HG03521 (cell line): ENCODE data around the gene PP2D1.
"Not testable (repeated sequence)": the region's sequence is repeated elsewhere in the genome, so short reads cannot be mapped to it uniquely, and the experiment has no call there.

Source experiments
- ATAC-seq: cut with Tn5 transposase; IDR thresholded peaks from one replicate; pipeline ENCODE4 v1.9.1; 2021; ENCODE audit warnings: mild to moderate bottlenecking, moderate library complexity; ENCODE audit not compliant: unreplicated experiment

The PP2D1 gene, protein sequence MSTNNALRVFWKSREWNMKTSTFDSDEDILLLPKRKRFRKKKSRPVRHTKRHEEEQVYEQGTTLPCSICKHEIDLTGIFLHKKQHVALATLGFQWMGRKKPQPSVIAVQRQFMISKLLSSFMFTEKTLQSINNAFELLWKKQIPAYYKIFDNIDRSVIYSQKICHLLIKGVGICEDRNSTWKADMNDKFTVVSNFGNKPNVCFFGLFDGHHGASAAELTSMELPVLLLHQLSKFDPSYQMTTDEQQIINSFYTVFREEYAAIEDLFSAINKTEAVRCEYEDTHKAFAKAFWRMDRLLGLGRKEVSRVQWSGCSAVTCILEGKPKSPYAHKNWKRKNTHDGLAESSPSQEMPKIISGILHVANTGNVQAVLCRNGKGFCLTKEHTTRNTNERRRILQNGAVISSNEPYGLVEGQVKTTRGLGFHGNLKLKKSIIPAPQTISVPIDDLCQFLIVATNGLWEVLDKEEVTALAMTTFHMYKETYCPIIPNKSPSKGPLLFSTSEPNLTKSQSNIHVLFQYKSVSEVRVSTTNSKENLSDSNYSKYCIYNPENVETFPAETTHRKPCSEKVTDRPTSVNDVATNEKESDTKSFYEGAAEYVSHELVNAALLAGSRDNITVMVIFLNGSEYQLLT

DNA sequence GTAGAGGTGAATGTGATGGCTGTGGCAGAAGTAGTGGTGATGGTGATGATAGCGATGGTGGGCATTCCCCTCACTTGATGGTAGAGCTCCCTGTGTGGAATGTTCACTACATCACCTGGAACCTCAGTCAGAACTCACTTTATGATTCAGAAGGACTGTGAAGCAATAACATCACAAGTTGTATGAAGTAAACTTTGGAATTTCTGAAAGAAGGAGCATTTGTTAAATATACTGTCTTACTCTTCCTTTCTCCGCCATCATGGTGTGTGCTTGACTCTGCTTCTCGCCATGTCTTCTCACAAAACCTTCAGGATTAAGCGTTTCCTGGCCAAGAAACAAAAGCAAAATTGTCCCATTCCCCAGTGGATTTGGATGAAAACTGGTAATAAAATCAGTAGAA, at the start of gene PP2D1:
PP2D1 (minus strand) TSS at position 101 of the 400 bp plus-strand sequence. CDS start 192 bp downstream, outside the sequence.
- no peak for ATAC-seq

DNA sequence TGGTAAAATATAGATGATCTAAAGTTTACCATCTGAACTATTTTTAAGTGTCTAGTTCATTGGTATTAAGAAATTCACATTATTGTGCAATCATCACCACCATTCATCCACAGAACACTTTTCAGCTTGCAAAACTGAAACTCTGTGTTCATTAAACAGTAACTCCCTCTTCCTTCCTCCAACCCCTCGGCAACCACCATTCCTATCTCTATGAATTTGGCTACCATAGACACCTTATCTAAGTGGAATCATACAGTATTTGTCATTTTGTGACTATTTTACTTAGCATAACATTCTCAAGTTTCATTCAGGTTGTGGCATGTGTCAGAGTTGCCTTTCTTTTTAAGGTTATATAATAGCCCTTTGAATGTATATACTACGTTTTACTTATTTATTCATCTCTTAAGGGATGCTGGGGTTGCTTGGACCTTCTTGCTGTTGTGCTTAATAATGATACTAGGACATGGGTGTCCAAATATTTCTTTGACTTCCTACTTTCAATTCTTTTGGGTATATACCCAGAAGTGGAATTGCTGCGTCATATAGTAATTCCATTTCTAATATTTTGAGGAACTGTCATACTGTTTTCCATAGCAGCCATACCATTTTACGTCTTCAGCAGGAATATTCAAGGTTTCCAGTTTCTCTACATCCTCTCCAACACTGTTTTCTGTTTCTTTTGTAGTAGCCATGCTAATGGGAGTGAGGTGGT, 49.1 kb upstream of the PP2D1 start:
- peak; percentile 50 for ATAC-seq

DNA sequence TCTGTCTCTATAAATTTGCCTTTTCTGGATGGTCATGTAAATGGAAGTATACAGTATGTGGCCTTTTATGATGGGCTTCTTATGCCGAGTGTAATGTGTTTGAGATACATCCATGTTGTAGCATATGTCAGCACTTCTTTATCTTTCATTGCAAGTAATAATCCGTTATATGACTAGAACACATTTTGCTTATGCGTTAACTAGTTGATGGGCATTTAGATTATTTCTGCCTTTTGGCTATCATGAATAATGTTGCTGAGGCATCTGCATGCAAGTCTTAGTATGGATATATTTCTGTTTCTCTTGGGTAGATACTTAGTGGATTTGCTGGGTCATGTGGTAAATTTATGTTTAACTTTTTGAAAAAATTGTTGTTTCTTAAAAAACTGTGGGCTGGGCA, 47.9 kb upstream of the PP2D1 start:
- ATAC-seq: no peak

DNA sequence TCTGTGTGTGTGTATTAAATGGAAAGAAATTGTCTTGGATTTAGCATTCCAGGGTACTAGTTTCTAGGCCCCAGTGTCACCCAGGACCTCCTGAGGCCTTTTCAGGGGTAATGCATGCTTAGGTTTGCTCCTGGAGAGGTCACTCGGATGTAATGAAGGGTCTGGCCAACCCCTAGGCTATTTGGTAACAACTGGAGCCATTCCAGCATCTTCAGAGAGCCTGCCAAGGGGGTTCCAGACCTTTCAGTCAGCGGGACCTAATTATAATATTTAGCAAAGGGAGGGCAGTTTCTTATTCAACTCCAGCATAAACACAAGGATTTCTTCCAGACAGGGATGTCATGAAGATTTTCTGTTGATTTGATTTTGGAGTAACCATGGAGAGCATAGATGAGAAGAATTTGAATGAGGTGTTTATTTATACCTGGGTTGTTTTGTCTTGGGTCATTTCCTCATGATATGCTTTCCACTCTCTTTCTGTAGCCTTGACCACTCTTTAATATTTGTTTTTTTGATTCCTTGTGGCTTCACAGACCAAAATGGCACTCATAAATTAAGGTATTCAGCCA, 45.6 kb upstream of the PP2D1 start:
- no peak for ATAC-seq

DNA sequence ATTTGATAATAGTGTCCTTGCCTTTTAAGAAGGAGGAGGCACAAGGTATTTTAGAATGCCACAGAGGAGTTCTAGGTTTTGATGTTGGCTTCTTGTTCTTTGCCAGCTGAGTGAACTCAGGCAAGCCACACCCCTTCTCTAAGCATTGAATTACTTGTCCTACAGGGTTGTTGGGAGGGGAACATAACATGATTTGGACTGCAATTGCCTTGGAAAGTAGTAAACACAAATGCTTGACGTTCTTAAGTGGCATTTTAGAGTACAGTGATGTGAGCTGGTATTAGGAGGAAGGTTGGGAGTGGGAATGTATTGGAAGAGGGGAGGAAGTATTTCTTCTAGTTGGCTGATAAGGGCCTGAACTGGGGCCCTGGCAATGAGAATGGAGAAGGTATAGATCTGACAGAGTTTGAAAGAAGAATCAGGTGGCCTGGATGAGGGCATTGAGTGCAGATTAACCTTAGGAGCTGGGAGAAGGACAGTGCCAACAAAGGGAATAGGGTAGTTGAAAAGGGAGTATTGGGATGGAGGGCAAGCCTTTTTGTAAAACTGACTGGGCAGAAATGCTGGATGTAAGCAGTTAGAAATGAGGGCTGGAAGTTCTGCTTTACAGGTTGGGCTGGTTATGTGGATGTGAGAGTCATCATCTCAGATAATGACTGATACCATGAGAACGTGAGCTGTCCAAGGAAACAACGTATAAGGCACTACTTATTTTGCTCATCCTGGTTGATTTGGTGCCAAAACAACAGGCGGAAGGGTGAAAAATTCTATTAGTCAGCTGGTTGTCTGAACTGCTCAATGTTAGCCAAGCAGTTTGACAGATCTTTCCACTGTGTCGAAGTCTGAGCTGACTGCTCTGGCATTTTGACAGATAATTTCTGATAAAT, 44.9 kb upstream of the PP2D1 start:
- peak; percentile 45 for ATAC-seq

DNA sequence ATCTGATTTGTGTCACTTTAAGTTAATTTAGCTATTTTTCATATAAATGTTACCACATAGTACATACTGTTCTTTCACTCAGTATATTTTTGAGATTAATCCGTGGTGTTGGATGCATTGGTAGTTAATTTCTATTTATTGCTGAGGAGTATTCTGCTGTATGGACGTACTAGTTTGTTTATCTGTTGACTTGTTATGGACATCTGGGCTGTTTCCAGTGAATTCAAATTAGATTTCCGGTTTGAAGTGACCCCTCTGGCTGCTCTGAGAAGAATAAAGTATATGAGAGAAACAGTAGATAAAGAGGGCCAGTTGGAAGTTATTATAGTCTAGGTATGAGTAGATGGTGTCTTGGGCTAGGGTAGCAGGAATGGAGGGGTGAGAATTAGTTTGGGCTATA, 43.8 kb upstream of the PP2D1 start:
- ATAC-seq: no peak

DNA sequence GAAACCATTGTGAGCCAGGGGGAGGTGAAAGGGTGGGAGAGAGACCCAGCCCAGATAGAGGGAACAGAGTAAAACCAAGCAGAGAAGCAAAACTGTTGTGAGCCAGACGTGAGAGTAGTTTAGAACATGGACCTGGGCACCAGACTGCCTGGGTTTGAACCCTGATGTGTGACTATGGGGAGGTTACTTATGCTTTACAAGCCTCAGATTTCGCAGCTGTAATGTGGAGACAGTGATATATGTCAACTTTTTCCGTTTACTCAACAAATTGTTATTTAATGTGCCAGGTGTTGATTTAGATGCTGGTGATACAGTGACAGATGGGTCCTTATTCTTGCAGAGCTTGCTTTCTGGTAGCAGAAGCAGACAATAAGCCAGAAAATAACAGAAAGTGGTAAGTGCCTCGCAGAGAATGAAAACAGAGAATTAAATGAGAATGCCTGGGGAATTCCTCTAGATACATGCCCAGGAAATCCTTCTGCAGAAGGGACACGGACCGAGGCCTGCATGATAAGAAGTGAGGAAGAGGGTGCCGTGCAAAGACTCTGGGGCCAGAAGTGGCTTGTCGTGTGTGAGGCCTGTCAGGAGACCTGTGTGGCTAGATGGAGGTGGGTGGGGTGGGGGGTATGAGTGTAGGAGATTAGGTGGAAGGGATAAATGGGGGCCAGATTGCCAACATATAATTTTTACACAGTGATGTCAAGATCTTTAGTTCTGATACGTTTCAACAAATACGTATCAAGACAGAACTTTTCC, 43.1 kb upstream of the PP2D1 start:
- peak; percentile 5 for ATAC-seq

DNA sequence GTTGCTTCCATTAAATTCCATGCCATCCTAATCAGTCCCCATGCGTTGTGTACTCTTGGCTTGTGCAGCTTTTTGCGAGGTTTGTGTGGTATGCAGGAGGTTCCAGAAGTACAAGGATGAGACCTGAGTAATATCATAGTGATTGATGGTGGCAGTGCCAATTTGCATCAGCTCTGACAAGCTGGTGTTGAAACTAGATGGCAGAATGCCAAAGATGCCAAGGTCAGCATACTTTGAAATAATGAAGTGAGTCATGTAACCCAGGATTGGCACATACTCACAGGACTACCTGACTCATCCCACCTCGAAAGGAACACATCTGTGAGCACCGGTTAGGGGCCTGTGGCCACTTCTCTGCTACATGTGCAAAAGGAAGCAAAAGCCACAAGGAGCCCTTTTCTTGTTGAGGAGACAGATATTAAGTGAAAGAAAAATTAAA, 42.5 kb upstream of the PP2D1 start:
- peak; percentile 82 for ATAC-seq

DNA sequence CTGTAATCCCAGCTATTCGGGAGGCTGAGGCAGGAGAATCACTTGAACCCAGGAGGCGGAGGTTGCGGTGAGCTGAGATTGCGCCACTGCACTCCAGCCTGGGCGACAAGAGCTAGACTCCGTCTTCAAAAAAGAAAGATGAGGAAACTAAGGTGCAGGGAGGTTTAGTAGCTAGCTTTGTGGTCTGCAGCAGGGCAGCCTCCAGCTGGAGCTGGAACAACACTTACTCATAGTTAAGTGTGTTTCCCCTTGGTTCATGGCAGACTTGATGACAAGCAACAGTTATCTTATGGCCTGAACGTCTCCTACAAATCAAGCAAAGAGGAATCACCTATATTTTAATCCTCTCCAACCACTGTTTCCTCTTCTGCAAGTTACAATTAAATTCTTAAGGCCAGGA, 40.8 kb upstream of the PP2D1 start:
- ATAC-seq: no peak

DNA sequence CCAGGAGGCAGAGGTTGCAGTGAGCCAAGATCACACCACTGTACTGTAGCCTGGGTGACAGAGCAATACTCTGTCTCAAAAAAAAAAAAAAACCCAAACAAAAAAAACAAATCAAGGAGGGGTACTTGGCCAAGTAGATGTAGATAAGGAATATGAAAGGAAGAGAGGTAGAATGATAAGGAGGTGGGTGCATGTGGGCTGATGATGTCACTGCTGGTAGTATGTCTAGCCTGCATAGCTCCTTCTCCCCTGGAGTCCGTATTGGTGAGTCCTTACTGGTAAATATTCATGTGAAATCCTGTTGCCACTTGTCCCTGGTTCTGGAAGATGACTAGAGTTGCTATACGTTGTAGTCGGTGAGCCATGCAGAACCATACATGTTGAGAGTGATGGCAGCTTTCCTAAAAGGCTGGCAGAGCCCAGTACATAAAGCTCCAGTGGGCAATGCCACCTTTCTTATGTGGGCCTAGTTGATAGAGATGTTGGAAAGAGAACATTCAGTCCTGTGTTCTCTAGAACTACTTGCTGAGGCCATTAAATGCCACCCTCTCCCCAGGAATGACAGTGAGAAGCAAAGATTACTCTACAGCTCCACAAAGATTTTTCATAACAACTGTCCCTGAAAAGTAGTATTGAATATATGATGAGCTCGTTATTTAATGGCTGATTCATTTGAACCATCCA, 39.2 kb upstream of the PP2D1 start:
- no peak for ATAC-seq

DNA sequence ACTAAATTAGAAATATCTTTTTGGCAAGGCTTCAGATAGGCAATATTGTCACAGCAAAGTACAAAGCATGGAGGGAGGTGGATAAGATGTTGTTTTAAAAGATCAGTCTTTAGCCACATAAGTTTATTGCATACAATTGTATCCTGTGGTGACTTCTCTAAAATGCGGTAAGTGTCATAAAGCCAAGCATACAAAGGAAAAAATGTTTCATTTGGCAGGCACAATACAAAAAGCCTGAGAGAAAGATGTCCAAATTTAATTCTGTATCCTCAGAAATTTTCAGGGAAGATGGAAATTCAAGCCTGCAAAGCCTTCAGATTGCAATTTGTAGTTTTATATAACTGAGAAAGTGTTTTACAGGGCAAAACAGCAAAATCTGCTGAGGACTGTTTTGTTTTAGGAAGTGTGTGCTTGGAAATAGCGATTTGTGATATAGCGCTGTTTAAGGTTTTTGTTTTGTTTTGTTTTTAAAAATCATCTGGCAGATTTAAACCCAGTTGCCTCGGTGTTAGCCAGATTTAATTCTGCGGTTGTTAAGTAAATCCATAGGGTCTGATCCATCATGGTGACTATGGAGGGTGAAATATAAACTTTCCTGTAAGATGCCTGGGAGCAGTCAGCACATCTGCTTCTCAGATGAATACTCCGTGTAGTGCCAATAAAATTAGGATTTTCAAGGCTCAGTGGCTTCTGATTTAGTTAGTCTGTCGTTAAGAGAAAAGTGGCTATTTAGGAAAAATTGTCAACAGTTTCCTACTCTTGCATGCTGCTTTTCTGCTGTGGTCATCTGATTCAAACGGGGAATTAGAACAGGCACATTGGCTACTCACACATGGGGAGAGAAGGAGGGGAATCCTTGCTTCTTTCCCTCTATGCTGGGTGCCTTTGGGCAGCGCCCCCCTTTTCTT, 36.2 kb upstream of the PP2D1 start:
- ATAC-seq: peak; percentile 3

DNA sequence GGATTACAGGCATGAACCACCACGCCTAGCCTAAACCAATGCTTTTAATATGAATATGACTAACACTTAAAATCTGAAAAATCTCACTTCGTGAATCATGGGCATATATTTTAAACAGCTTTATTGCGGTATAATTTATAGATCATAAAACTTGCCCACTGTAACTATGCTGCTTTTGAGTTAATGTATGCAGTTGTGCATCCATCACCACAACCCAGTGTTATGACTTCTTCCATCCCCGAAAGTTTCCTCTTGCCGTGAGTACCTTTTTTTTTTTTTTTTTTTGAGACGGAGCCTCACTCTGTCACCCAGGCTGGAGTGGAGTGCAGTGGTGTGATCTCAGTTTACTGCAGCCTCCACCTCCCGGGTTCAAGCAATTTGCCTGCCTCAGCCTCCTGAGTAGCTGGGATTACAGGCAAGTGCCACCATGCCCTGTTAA, 35.3 kb upstream of the PP2D1 start:
- no peak for ATAC-seq

DNA sequence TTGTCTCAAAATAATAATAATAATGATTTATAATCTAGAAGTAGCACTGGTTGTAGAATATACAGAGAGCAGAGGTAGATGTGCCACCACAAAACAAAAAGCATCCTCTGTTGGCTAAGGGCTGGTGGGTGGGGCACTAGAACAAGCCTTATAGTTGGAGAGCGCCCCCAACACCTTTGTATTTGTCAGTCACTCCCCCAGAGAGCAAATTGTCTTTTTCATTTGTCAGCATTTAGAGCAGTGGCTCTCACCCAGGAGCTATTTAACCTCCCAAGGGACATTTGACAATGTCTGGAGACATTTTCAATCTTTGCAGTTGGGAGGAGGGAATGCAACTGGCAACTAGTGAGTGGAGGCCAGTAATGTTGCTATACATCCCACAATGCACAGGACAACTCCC, 34.5 kb upstream of the PP2D1 start:
- no peak for ATAC-seq

DNA sequence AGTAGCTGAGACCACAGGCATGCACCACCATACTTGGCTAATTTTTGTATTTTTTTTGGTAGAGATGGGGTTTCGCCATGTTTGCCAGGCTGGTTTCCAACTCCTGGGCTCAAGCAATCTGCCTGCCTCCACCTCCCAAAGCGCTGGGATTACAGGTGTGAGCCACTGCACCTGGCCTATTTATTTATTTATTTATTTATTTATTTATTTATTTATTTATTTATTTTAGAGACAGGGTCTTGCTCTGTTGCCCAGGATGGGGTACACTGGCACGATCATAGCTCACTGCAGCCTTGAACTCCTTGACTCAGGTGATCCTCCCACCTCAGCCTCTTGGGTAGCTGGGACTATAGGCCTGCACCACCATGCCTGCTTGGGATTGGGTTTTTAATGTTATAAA, 33.1 kb upstream of the PP2D1 start:
- not testable (repeated sequence) for ATAC-seq

DNA sequence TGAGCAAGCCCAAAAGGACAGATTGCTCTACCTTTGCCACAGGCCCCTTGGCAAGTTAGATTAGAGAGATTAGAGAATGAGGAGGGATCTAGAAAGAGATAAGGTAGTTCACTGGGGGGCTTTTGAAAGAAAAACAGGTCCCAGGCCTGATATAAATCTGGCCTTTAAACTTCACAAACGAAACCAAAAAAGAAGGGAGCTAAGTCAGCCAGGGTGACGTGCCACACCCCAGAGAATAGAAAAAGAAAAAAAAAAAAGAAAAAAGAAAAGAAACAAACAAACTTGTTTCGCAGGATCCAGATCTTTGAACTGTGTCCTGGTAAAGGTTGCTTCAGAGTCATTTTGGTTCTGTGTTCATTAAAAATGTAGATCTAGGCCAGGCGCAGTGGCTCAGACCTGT, 31.8 kb upstream of the PP2D1 start:
- no peak for ATAC-seq

DNA sequence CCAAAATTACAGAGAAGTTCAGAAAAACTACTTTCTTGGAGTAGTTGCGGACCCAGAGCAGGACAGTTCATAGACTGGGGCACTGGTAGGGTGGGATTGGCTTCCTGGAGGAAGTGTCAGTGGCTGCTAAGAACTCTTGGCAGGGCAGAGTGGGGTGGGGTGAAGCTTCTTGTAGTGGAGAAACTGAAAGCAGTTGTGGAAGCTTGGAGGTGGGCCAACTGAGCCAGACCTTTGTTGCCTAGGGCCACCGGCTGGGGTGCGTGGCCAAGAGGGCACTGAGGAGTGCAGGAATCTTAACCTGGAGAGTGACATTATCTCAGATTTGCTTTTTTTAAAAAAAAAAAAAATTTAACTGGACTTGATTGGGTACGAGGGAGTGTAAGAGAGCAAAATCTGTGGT, 31.3 kb upstream of the PP2D1 start:
- peak; percentile 8 for ATAC-seq

DNA sequence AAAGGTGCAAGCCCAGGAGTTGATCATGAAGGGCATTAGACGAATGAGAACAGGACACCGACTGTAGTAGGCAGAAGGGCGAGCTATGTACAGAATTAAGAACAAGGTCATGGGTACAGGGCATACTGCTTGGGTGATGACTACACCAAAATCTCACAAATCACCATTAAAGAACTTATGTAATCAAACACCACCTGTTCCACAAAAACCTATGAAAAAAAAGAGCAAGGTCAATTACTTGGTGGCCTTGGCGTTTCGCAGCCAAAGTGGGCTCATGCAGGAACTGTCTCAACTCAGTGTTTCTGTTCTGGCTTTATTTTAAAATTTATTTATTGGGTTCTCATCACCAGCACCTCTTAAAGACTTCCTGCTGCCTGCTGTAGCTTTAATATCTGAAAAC, 30.3 kb upstream of the PP2D1 start:
- no peak for ATAC-seq

DNA sequence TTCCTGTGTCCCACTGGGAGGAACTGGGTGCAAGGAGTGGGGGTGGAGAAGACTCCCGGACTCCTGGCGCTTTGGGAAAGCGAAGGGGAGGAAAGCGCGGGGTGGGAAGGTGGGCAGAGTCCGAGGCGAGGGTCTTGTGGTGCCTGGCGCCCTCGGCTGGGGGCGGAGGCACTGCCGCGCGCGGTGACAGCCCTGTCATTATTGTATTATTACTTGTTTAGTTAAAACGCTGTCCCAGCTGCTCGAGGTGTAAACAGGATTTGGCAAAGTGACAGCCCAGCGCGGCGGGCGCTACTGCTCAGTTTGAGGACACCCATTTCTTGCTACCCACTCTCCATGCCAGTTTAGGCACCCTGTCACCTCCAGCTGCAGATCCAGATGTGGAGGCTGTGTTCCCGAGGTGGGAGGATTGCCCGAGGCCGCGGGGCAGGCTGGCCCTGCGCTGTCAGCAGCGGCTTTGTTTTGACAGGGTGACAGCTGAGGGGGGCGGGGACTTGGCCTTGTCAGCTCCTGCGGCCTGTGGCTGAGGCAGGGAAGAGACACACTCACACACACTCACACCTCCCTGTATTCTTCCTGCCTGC, 29.2 kb upstream of the PP2D1 start:
- ATAC-seq: peak; percentile 36
